Esophagus muscularis mucosa (tissue), 4 donors: ENCODE measurements around the gene NDUFB3. TPM values are rescaled to one million over a fixed set of nuclear protein-coding genes. Genes with fewer than 3 reads are reported as not detected.
"Not testable (repeated sequence)": the region's sequence is repeated elsewhere in the genome, so short reads cannot be mapped to it uniquely, and the experiment has no call there.

Experiments
- DNase-seq: peaks from one replicate; pipeline ENCODE4 v3.0.0-alpha.2; 2017; ENCODE audit errors: extremely low spot score
- H3K27ac ChIP-seq, 4 donors: fragments of 200-600 bp; sonication (generic); replicated peaks in 1 of 4; 1 replicate in 3 of 4; 2 replicates in 1 of 4; pipeline ENCODE4 v1.5.1; 2016 to 2019; ENCODE audit warnings: mild to moderate bottlenecking in 1 of 4
- H3K27me3 ChIP-seq, 4 donors: fragments of 200-600 bp; sonication (generic); one replicate each; pipeline versions ENCODE4 v1.5.1 to v1.6.0; 2016 to 2019
- H3K36me3 ChIP-seq, 4 donors: fragments of 200-600 bp; sonication (generic); one replicate each; pipeline ENCODE4 v1.5.1; 2016 to 2019
- H3K4me1 ChIP-seq, 4 donors: fragments of 200-600 bp; sonication (generic); one replicate each; pipeline ENCODE4 v1.5.1; 2016 to 2019
- H3K4me3 ChIP-seq, 4 donors: fragments of 200-600 bp; sonication (generic); 1 replicate in 2 of 4; 2 replicates in 2 of 4; pipeline ENCODE4 v1.5.1; 2016 to 2019; ENCODE audit warnings: mild to moderate bottlenecking in 4 of 4, moderate library complexity in 1 of 4
- H3K9me3 ChIP-seq, 4 donors: fragments of 200-600 bp; sonication (generic); 1 replicate in 3 of 4; 2 replicates in 1 of 4; pipeline ENCODE4 v1.5.1; 2016 to 2019
- CTCF ChIP-seq, 3 experiments: fragments of 200-600 bp in 2 of 3; fragments of 450-650 bp in 1 of 3; sonication (generic) in 2 of 3; IDR thresholded peaks; one replicate each; pipeline ENCODE4 v1.5.1; 2017 to 2019; ENCODE audit warnings: antibody characterized with exemption in 3 of 3, mild to moderate bottlenecking in 2 of 3, moderate library complexity in 1 of 3
- EP300 ChIP-seq: sonication (generic); formaldehyde crosslinking; IDR thresholded peaks from one replicate; pipeline ENCODE4 v1.6.1; 2017; ENCODE audit warnings: antibody characterized with exemption
- POLR2A ChIP-seq: fragments of 450-650 bp; IDR thresholded peaks from one replicate; pipeline ENCODE4 v1.6.1; 2017; ENCODE audit warnings: antibody characterized with exemption, moderate library complexity, mild to moderate bottlenecking, low read depth
- POLR2AphosphoS5 ChIP-seq, 2 donors: sonication (generic); formaldehyde crosslinking; IDR thresholded peaks; one replicate each; pipeline ENCODE4 v1.6.1; 2017; ENCODE audit warnings: antibody characterized with exemption in 2 of 2
- WGBS: methylation state at CpG from one replicate; pipeline ENCODE4 v1.1.5; 2018; 5-methylcytosine and 5-hydroxymethylcytosine counted together
- intact Hi-C: fragments of 100-400 bp; cut with DNase I; formaldehyde crosslinking; loops from one replicate; pipeline ENCODE4 v1.15.1; 2023
- total RNA-seq, 4 donors: library from RNA; depleted of rRNA; stranded (reverse); fragments of >200 nt; gene quantifications; one replicate each; pipeline versions ENCODE4 v1.1.0 to v1.2.1, GENCODE V29; 2016

NDUFB3 gene
- total RNA-seq, 4 donors from 2014 or later, result 36.0 to 100 (median 47.6) TPM

- H3K4me1 ChIP-seq, result peaks cover 8 to 32% (median 17%) of the 10 kb centered on the region in 4 donors
- intact Hi-C loops, result no loop called here
- H3K9me3 ChIP-seq, result no peaks in the 10 kb centered on the region
- no peak for DNase-seq
- WGBS, result 87% methylated on average over 4 of the region's 4 CpGs
- H3K4me3 ChIP-seq, result peak overlapping the region; percentile 6 to 84 (median 42)
- no peaks in the 10 kb centered on the region for H3K36me3 ChIP-seq
- TF ChIP-seq POLR2A, result no peak
- TF ChIP-seq CTCF (IDR thresholded peaks at IDR 0.05), result no peak
- TF ChIP-seq POLR2AphosphoS5 (IDR thresholded peaks at IDR 0.05), result no peak
- TF ChIP-seq EP300, result no peak
- no peak overlapping the region for H3K27ac ChIP-seq
- H3K27me3 ChIP-seq, result no peaks in the 10 kb centered on the region
Observed at GRCh38 chr2:201114350-201114749, 42.5 kb downstream of the NDUFB3 start.

GRCh38 chr2:201114846-201115245, 43.0 kb downstream of the NDUFB3 start:
- intact Hi-C loops, result loop anchor here (5.0 kb wide), 2 partner anchors 42 to 43 kb away; partner anchors contain the start of genes HYCC2 and NDUFB3
- Histone ChIP-seq H3K27ac (peak overlapping the region in 2 of 4 donors; percentile 96 to 100), H3K27me3 (no peaks in the 10 kb centered on the region), H3K36me3 (no peaks in the 10 kb centered on the region), H3K4me1 (peaks cover 8 to 36% (median 22%) of the 10 kb centered on the region in 4 donors), H3K9me3 (no peaks in the 10 kb centered on the region), H3K4me3 (peak overlapping the region; percentile 6 to 88 (median 80))
- no peak for DNase-seq
- TF ChIP-seq EP300 (no peak), POLR2A (no peak), POLR2AphosphoS5 (IDR thresholded peaks at IDR 0.05) (no peak), CTCF (IDR thresholded peaks at IDR 0.05) (no peak)

GRCh38 chr2:201116115-201116958, 44.5 kb downstream of the NDUFB3 start, which contains the start of gene CFLAR:
Gene CFLAR (plus strand): TSS chr2:201116164. CDS start chr2:201129866, 13,702 bp downstream.
- TF ChIP-seq POLR2A (peak; percentile 61), POLR2AphosphoS5 (IDR thresholded peaks at IDR 0.05) (peak; percentile 66 to 94), EP300 (no peak), CTCF (IDR thresholded peaks at IDR 0.05) (no peak)
- Histone ChIP-seq H3K27ac (peak within 1 kb of the TSS; percentile 96 to 100 (median 98)), H3K9me3 (no peaks in the 10 kb centered on the region), H3K4me1 (peaks cover 6 to 50% (median 37%) of the 10 kb centered on the region in 4 donors), H3K36me3 (no peaks in the 10 kb centered on the region), H3K4me3 (peak within 1 kb of the TSS; percentile 76 to 91 (median 86)), H3K27me3 (no peaks in the 10 kb centered on the region)
- 1% methylated on average over 40 of the region's 75 CpGs for WGBS
- peak; percentile 94 for DNase-seq
- intact Hi-C loops, result loop anchor here (5.0 kb wide), 2 partner anchors 41 to 44 kb away; partner anchors contain the start of genes HYCC2 and NDUFB3

- Histone ChIP-seq H3K36me3 (peaks cover 0 to 1% (median under 1%) of the 10 kb centered on the region in 4 donors), H3K4me3 (peak overlapping the region; percentile 76 to 91 (median 86)), H3K9me3 (no peaks in the 10 kb centered on the region), H3K27me3 (no peaks in the 10 kb centered on the region), H3K4me1 (peaks cover 9 to 58% (median 45%) of the 10 kb centered on the region in 4 donors), H3K27ac (peak overlapping the region; percentile 96 to 100 (median 98))
- intact Hi-C loops, result loop anchor here (5.0 kb wide), 2 partner anchors 40 to 45 kb away; partner anchors contain the start of genes HYCC2 and NDUFB3
- peak; percentile 95 for DNase-seq
- WGBS, result 7% methylated on average over 19 of the region's 22 CpGs
- TF ChIP-seq POLR2AphosphoS5 (IDR thresholded peaks at IDR 0.05) (peak in 1 of 2 donors; percentile 50), CTCF (IDR thresholded peaks at IDR 0.05) (peak in 2 of 3 experiments; percentile 13 to 34), EP300 (no peak)
Observed at GRCh38 chr2:201116959-201117734, 45.3 kb downstream of the NDUFB3 start.

GRCh38 chr2:201117735-201118094, 45.9 kb downstream of the NDUFB3 start:
- not testable (repeated sequence) for DNase-seq, H3K36me3 ChIP-seq, H3K27me3 ChIP-seq, H3K9me3 ChIP-seq
- peak overlapping the region; percentile 76 to 91 (median 86) for H3K4me3 ChIP-seq
- WGBS, result 37% methylated on average over 13 of the region's 13 CpGs
- intact Hi-C loops, result loop anchor here (5.0 kb wide), 2 partner anchors 40 to 45 kb away; partner anchors contain the start of genes HYCC2 and NDUFB3
- H3K4me1 ChIP-seq, result peaks cover 14 to 64% (median 51%) of the 10 kb centered on the region in 4 donors
- H3K27ac ChIP-seq, result peak overlapping the region; percentile 96 to 100 (median 98)
